Activated naive CD4-positive, alpha-beta T cell treated with anti-CD3 and anti-CD28 coated beads, Interleukin-2, amount 50 U/mL, for 72 hours (primary cell): ENCODE measurements around the gene GPR132. TPM values are rescaled to one million over a fixed set of nuclear protein-coding genes. Genes with fewer than 3 reads are reported as not detected.
A peak's percentile ranks its signal among the peaks of the same experiment; 100 is the strongest.

Experiments
- ATAC-seq, 2 donors: fragments of 150-1000 bp; cut with Tn5 transposase; 2 replicates each; pipeline ENCODE4 v1.10.0; 2021; ENCODE audit warnings: mild to moderate bottlenecking in 2 of 2, moderate library complexity in 2 of 2
- DNase-seq, 2 donors: peaks; one replicate each; pipeline ENCODE4 v3.0.0; 2021 to 2022; ENCODE audit warnings: low spot score in 2 of 2
- H3K27ac Mint-ChIP-seq, 2 donors: one replicate each; pipeline ENCODE4 v1.8.0; 2022; ENCODE audit warnings: mild to moderate bottlenecking in 2 of 2, mixed read lengths in 2 of 2
- H3K36me3 Mint-ChIP-seq, 2 donors: one replicate each; pipeline ENCODE4 v1.8.0; 2022; ENCODE audit warnings: mixed read lengths in 2 of 2
- H3K9me3 Mint-ChIP-seq, 2 donors: one replicate each; pipeline ENCODE4 v1.8.0; 2022; ENCODE audit warnings: mixed read lengths in 2 of 2
- total RNA-seq, 2 donors: library from RNA; stranded (reverse); gene quantifications; one replicate each; pipeline ENCODE4 v1.2.3, GENCODE V29; 2022

The GPR132 gene
- total RNA-seq, 2 donors from 2014 or later: 24.9 to 32.6 TPM

- Mint-ChIP-seq H3K9me3 (no peaks in the 10 kb centered on the region), H3K36me3 (peaks cover 8% of the 10 kb centered on the region in 2 donors), H3K27ac (no peak overlapping the region)
- DNase-seq (no peak), ATAC-seq (no peak)
These were observed 53.8 kb downstream of the GPR132 start for GRCh38 chr14:105011312-105011990.

- no peaks in the 10 kb centered on the region for H3K9me3 Mint-ChIP-seq
- ATAC-seq (no peak), DNase-seq (no peak)
- H3K36me3 Mint-ChIP-seq: peaks cover 2% of the 10 kb centered on the region in 2 donors
- peak overlapping the region in 1 of 2 donors; percentile 44 for H3K27ac Mint-ChIP-seq
These were observed 54.3 kb downstream of the GPR132 start for GRCh38 chr14:105010891-105011291.

GRCh38 chr14:105010106-105010505 is 55.1 kb downstream of the GPR132 start:
- no peak for ATAC-seq
- Mint-ChIP-seq H3K36me3 (no peaks in the 10 kb centered on the region), H3K27ac (no peak overlapping the region)

GRCh38 chr14:105007593-105008264 is 57.5 kb downstream of the GPR132 start:
- Mint-ChIP-seq H3K36me3 (no peaks in the 10 kb centered on the region), H3K27ac (no peak overlapping the region), H3K9me3 (no peaks in the 10 kb centered on the region)
- DNase-seq (no peak), ATAC-seq (no peak)

More at GRCh38 chr14:105010106-105010505, 55.1 kb downstream of the GPR132 start:
- no peak for DNase-seq
- H3K9me3 Mint-ChIP-seq: no peaks in the 10 kb centered on the region

- no peaks in the 10 kb centered on the region for H3K9me3 Mint-ChIP-seq
- peak overlapping the region in 1 of 2 donors; percentile 50 for H3K27ac Mint-ChIP-seq
- no peak for DNase-seq
- peak; percentile 4 to 19 for ATAC-seq
- no peaks in the 10 kb centered on the region for H3K36me3 Mint-ChIP-seq
These were observed 58.2 kb downstream of the GPR132 start for GRCh38 chr14:105006831-105007592.

- no peak for DNase-seq
- peak overlapping the region in 1 of 2 donors; percentile 50 for H3K27ac Mint-ChIP-seq
These were observed 59.0 kb downstream of the GPR132 start for GRCh38 chr14:105005929-105006830.

GRCh38 chr14:105005329-105005928 is 59.8 kb downstream of the GPR132 start:
- no peak for DNase-seq
- H3K27ac Mint-ChIP-seq: no peak overlapping the region
- H3K36me3 Mint-ChIP-seq: no peaks in the 10 kb centered on the region
- H3K9me3 Mint-ChIP-seq: no peaks in the 10 kb centered on the region
- peak; percentile 29 to 45 for ATAC-seq

More at GRCh38 chr14:105005929-105006830, 59.0 kb downstream of the GPR132 start:
- no peaks in the 10 kb centered on the region for H3K36me3 Mint-ChIP-seq
- no peaks in the 10 kb centered on the region for H3K9me3 Mint-ChIP-seq
- ATAC-seq: peak; percentile 27 to 33

Other genes starting within 250 kb of the GPR132 start
- gene CEP170B, start 200.2 kb downstream of the GPR132 start, total RNA-seq: 1 to 10 TPM; 6.0 to 9.4 TPM
- gene PLD4, start 140.6 kb downstream of the GPR132 start, total RNA-seq: under 1 TPM in 1 of 2 donors, not detected in 1; 0.04 TPM
- gene AHNAK2, start 87.1 kb downstream of the GPR132 start, total RNA-seq: under 1 TPM; 0.02 to 0.10 TPM
- under 1 TPM; 0.20 to 0.97 TPM for gene CLBA1, start 79.6 kb downstream of the GPR132 start, total RNA-seq
- 10 to 100 TPM; 54.2 to 61.1 TPM for gene CDCA4, start 44.3 kb downstream of the GPR132 start, total RNA-seq
- 10 to 100 TPM in 1 of 2 donors, 1 to 10 TPM in 1; 4.3 to 10.5 TPM for gene JAG2, start 103.3 kb upstream of the GPR132 start, total RNA-seq
- 10 to 100 TPM; 20.0 to 22.6 TPM for gene NUDT14, start 115.9 kb upstream of the GPR132 start, total RNA-seq
- 10 to 100 TPM; 15.9 to 22.8 TPM for gene BTBD6, start 183.1 kb upstream of the GPR132 start, total RNA-seq
- 10 to 100 TPM; 38.2 to 41.7 TPM for gene BRF1, start 235.6 kb upstream of the GPR132 start, total RNA-seq
- 10 to 100 TPM; 35.2 to 36.9 TPM for gene PACS2, start 249.3 kb upstream of the GPR132 start, total RNA-seq